ENCODE data around the gene PTPRM. TPM values are rescaled to one million over a fixed set of nuclear protein-coding genes. Genes with fewer than 3 reads are reported as not detected.

The PTPRM gene
- total and polyA plus RNA-seq, 2 experiments from 2014 or later, result 1.6 to 5.3 TPM

GRCh38 chr18:7657937-7658336, 90.8 kb downstream of the PTPRM start:
- DNase-seq (ENCODE audit: low spot score) (no peak), ATAC-seq (no peak)
- no peaks in the 10 kb centered on the region for H3K36me3 ChIP-seq (ENCODE audit: insufficient read depth)
- H3K27me3 ChIP-seq (ENCODE audit: insufficient read depth), result no peaks in the 10 kb centered on the region
- Mint-ChIP-seq H3K4me1 (peaks cover 10% of the 10 kb centered on the region; the same call in 2 of the 3 replicates), H3K36me3 (ENCODE audit: low read depth) (no peaks in the 10 kb centered on the region), H3K27ac (no peak overlapping the region), H3K9me3 (no peaks in the 10 kb centered on the region; the same call in 2 of the 3 replicates), H3K4me3 (no peak overlapping the region), H3K27me3 (ENCODE audit: insufficient read depth, low read depth, poor library complexity) (peaks cover 2% of the 10 kb centered on the region)
- no peaks in the 10 kb centered on the region for H3F3A ChIP-seq (replicated peaks; ENCODE audit: low read depth)
- H3K27ac ChIP-seq (ENCODE audit: low read depth), result no peak overlapping the region
- no peak overlapping the region for H2AFZ ChIP-seq
- no peak overlapping the region for H3K4me3 ChIP-seq
- TF ChIP-seq NANOG (IDR thresholded peaks at IDR 0.05; ENCODE audit: borderline replicate concordance) (no peak), REST (IDR thresholded peaks at IDR 0.05; ENCODE audit: unreplicated experiment) (no peak), CREB1 (CRISPR knock-in tag; IDR thresholded peaks at IDR 0.05; ENCODE audit: low read depth) (no peak), ZNF462 (CRISPR knock-in tag; IDR thresholded peaks at IDR 0.05) (no peak), POLR2AphosphoS5 (IDR thresholded peaks at IDR 0.05; ENCODE audit: low read depth) (no peak), ETS1 (IDR thresholded peaks at IDR 0.05) (no peak), EZH2 (IDR thresholded peaks at IDR 0.05; ENCODE audit: low read depth, unreplicated experiment) (no peak), CTCF (conservative IDR thresholded peaks at IDR 0.05; ENCODE audit: low read depth in 2 of 2) (no peak), ZNF114 (CRISPR knock-in tag; IDR thresholded peaks at IDR 0.05) (no peak), EZH2phosphoT487 (IDR thresholded peaks at IDR 0.05; ENCODE audit: unreplicated experiment) (no peak), JUNB (IDR thresholded peaks at IDR 0.05; ENCODE audit: unreplicated experiment) (no peak), ZNF331 (CRISPR knock-in tag; IDR thresholded peaks at IDR 0.05; ENCODE audit: low read depth) (no peak), STAT1 (IDR thresholded peaks at IDR 0.05; ENCODE audit: unreplicated experiment) (no peak)
- no peaks in the 10 kb centered on the region for H3K9me2 ChIP-seq (ENCODE audit: insufficient read depth)
- H4K20me1 ChIP-seq (replicated peaks; ENCODE audit: insufficient read depth), result no peaks in the 10 kb centered on the region
- H3K4me1 ChIP-seq (ENCODE audit: insufficient read depth), result peaks cover 5% of the 10 kb centered on the region; the same call in 1 of the 2 replicates
- H3K79me2 ChIP-seq (replicated peaks; ENCODE audit: insufficient read depth), result no peaks in the 10 kb centered on the region
- H3K4me2 ChIP-seq, result no peak overlapping the region
